Uterus (tissue), 2 donors: ENCODE data around the gene CDC42SE1.

Experiments
- CTCF ChIP-seq, 4 experiments: fragments of 200-600 bp in 2 of 4; fragments of 450-650 bp in 2 of 4; sonication (generic) in 2 of 4; IDR thresholded peaks; one replicate each; pipeline ENCODE4 v1.5.1; 2016 to 2019; ENCODE audit warnings: antibody characterized with exemption in 4 of 4, mild to moderate bottlenecking in 2 of 4, moderate library complexity in 1 of 4
- POLR2A ChIP-seq, 2 donors: fragments of 450-650 bp; IDR thresholded peaks; one replicate each; pipeline ENCODE4 v1.6.1; 2016; ENCODE audit warnings: antibody characterized with exemption in 2 of 2, mild to moderate bottlenecking in 1 of 2, moderate library complexity in 1 of 2

GRCh38 chr1:151007853-151008243 is 51.6 kb downstream of the CDC42SE1 start:
- no peak for TF ChIP-seq CTCF (IDR thresholded peaks at IDR 0.05)
- TF ChIP-seq POLR2A (IDR thresholded peaks at IDR 0.05), result no peak
